WTC11 (cell line): ENCODE data around the gene ZCCHC14. TPM values are rescaled to one million over a fixed set of nuclear protein-coding genes. Genes with fewer than 3 reads are reported as not detected.
A peak's percentile ranks its signal among the peaks of the same experiment; 100 is the strongest.

Experiments
- ATAC-seq: fragments of 200-7000 bp; cut with Tn5 transposase; 2 replicates; pipeline ENCODE4 v1.10.0; 2021; ENCODE audit warnings: mild to moderate bottlenecking, moderate library complexity
- CTCF ChIA-PET: fragments of 300-600 bp; sonication (Branson Sonifier 250); formaldehyde crosslinking; loops from one replicate; lab custom pipeline; 2021; ENCODE audit warnings: antibody characterized with exemption; lab: Charles Lee
- POLR2A ChIA-PET: fragments of 350-600 bp; sonication (Branson Sonifier 250); formaldehyde crosslinking; loops from one replicate; lab custom pipeline; 2021; ENCODE audit warnings: antibody characterized with exemption; lab: Charles Lee
- DNase-seq: peaks from one replicate; pipeline ENCODE4 v3.0.0; 2021; ENCODE audit warnings: low spot score
- H3K27ac Mint-ChIP-seq: 2 replicates; pipeline ENCODE4 v1.8.0; 2021; ENCODE audit warnings: mixed read lengths
- H3K27me3 Mint-ChIP-seq: 2 replicates; pipeline ENCODE4 v1.8.0; 2021; ENCODE audit warnings: low read depth, mild to moderate bottlenecking, moderate library complexity, mixed read lengths
- H3K36me3 Mint-ChIP-seq: 2 replicates; pipeline ENCODE4 v1.8.0; 2021; ENCODE audit warnings: mixed read lengths
- H3K4me1 Mint-ChIP-seq: 2 replicates; pipeline ENCODE4 v1.8.0; 2022; ENCODE audit warnings: mixed read lengths
- H3K4me3 Mint-ChIP-seq: 2 replicates; pipeline ENCODE4 v1.8.0; 2021; ENCODE audit warnings: mild to moderate bottlenecking, moderate library complexity, mixed read lengths
- H3K9me3 Mint-ChIP-seq: 2 replicates; pipeline ENCODE4 v1.8.0; 2021; ENCODE audit warnings: mixed read lengths
- AFF4 ChIP-seq: sonication (generic); formaldehyde crosslinking; IDR thresholded peaks from 2 replicates; pipeline ENCODE4 v1.8.1; 2023; ENCODE audit warnings: mild to moderate bottlenecking, missing genetic modification reagents, borderline replicate concordance
- ARID4B ChIP-seq: sonication (generic); formaldehyde crosslinking; IDR thresholded peaks from 2 replicates; pipeline ENCODE4 v1.8.0; 2023; ENCODE audit warnings: missing genetic modification reagents, mild to moderate bottlenecking, borderline replicate concordance
- E2F4 ChIP-seq: sonication (generic); formaldehyde crosslinking; IDR thresholded peaks from 2 replicates; pipeline ENCODE4 v1.8.1; 2022; ENCODE audit warnings: low read depth, mild to moderate bottlenecking, moderate library complexity, missing genetic modification reagents, borderline replicate concordance
- ELF4 ChIP-seq: sonication (generic); formaldehyde crosslinking; IDR thresholded peaks from 2 replicates; pipeline ENCODE4 v1.8.1; 2022; ENCODE audit warnings: low read depth, mild to moderate bottlenecking, moderate library complexity, missing genetic modification reagents
- FOXP4 ChIP-seq: sonication (generic); formaldehyde crosslinking; IDR thresholded peaks from 2 replicates; pipeline ENCODE4 v1.8.0; 2022; ENCODE audit warnings: mild to moderate bottlenecking, missing genetic modification reagents
- KAT7 ChIP-seq: sonication (generic); formaldehyde crosslinking; IDR thresholded peaks from 2 replicates; pipeline ENCODE4 v1.8.1; 2023; ENCODE audit warnings: missing genetic modification reagents, mild to moderate bottlenecking, borderline replicate concordance
- MYBL2 ChIP-seq: sonication (generic); formaldehyde crosslinking; IDR thresholded peaks from 2 replicates; pipeline ENCODE4 v1.8.1; 2023; ENCODE audit warnings: mild to moderate bottlenecking, moderate library complexity, missing genetic modification reagents
- NR1H2 ChIP-seq: sonication (generic); formaldehyde crosslinking; IDR thresholded peaks from 2 replicates; pipeline ENCODE4 v1.9.0; 2021; ENCODE audit warnings: mild to moderate bottlenecking, moderate library complexity, missing genetic modification reagents
- SOX15 ChIP-seq: fragments of 250-450 bp; sonication (Bioruptor Pico); IDR thresholded peaks from 2 replicates; pipeline ENCODE4 v1.9.0; 2021; ENCODE audit warnings: mild to moderate bottlenecking
- SP1 ChIP-seq: sonication (generic); formaldehyde crosslinking; conservative IDR thresholded peaks from 2 replicates; pipeline ENCODE4 v1.8.1; 2022; ENCODE audit warnings: missing genetic modification reagents
- USF1 ChIP-seq: sonication (generic); formaldehyde crosslinking; IDR thresholded peaks from 2 replicates; pipeline ENCODE4 v1.8.0; 2022; ENCODE audit warnings: mild to moderate bottlenecking, missing genetic modification reagents
- USF2 ChIP-seq: sonication (generic); formaldehyde crosslinking; IDR thresholded peaks from 2 replicates; pipeline ENCODE4 v1.8.1; 2023; ENCODE audit warnings: mild to moderate bottlenecking, missing genetic modification reagents, moderate library complexity
- ZBTB21 ChIP-seq: sonication (generic); formaldehyde crosslinking; IDR thresholded peaks from 2 replicates; pipeline ENCODE4 v1.8.1; 2023; ENCODE audit warnings: mild to moderate bottlenecking, missing genetic modification reagents, borderline replicate concordance
- ZNF263 ChIP-seq: sonication (generic); formaldehyde crosslinking; IDR thresholded peaks from 2 replicates; pipeline ENCODE4 v1.8.1; 2022; ENCODE audit warnings: low read depth, mild to moderate bottlenecking, moderate library complexity, missing genetic modification reagents
- ZNF671 ChIP-seq: fragments of 250-450 bp; sonication (Bioruptor Pico); IDR thresholded peaks from 2 replicates; pipeline ENCODE4 v1.8.0; 2021; ENCODE audit warnings: mild to moderate bottlenecking
- ZSCAN18 ChIP-seq: fragments of 250-450 bp; sonication (Bioruptor Pico); IDR thresholded peaks from 2 replicates; pipeline ENCODE4 v2.1.2; 2022; ENCODE audit warnings: mild to moderate bottlenecking, moderate library complexity
- total RNA-seq: library from RNA; stranded (reverse); gene quantifications from 3 replicates; pipeline ENCODE4 v1.2.3, GENCODE V29; 2021

Gene ZCCHC14
- total RNA-seq, 1 experiment from 2014 or later, result 33.8 TPM

GRCh38 chr16:87358250-87358649, 134.6 kb downstream of the ZCCHC14 start (continued):
- TF ChIP-seq ZSCAN18 (CRISPR knock-in tag) (no peak), ZNF671 (CRISPR knock-in tag) (no peak), USF1 (no peak), MYBL2 (CRISPR knock-in tag) (no peak), E2F4 (CRISPR knock-in tag) (no peak), KAT7 (CRISPR knock-in tag) (no peak), SP1 (CRISPR knock-in tag) (no peak), SOX15 (no peak), ZBTB21 (CRISPR knock-in tag) (no peak)
- TF ChIP-seq, all 79 proteins: peak for 0

GRCh38 chr16:87356491-87356853, 136.4 kb downstream of the ZCCHC14 start:
- Mint-ChIP-seq H3K27ac (peak overlapping the region; percentile 68; the same call in 1 of the 2 replicates), H3K9me3 (no peaks in the 10 kb centered on the region), H3K4me1 (no peaks in the 10 kb centered on the region), H3K27me3 (no peaks in the 10 kb centered on the region), H3K36me3 (peaks cover 15% of the 10 kb centered on the region), H3K4me3 (no peak overlapping the region)
- ChIA-PET POLR2A (interaction anchor here (0.7 kb wide), 1 partner anchor 17 kb away, joined by 6 read pairs; no protein-coding TSS in a partner anchor), CTCF (interaction anchor here (0.6 to 1.1 kb wide), 4 partner anchors 11 to 107 kb away, joined by 3 to 5 read pairs (median 4); no protein-coding TSS in a partner anchor)
- DNase-seq, result no peak
- no peak for ATAC-seq
- TF ChIP-seq AFF4 (CRISPR knock-in tag) (no peak), ZNF263 (CRISPR knock-in tag) (no peak), USF2 (CRISPR knock-in tag) (no peak), NR1H2 (CRISPR knock-in tag) (no peak), FOXP4 (CRISPR knock-in tag) (no peak), ARID4B (CRISPR knock-in tag) (no peak), ELF4 (CRISPR knock-in tag) (no peak)
